AG04450 (cell line): ENCODE data around the gene MICAL1. TPM values are rescaled to one million over a fixed set of nuclear protein-coding genes. Genes with fewer than 3 reads are reported as not detected.
A peak's percentile ranks its signal among the peaks of the same experiment; 100 is the strongest.

ENCODE experiments used
- CTCF ChIA-PET: fragments of 300-600, 350-600 bp; formaldehyde crosslinking; extraction: SDS; loops from one replicate; lab custom pipeline; 2022; ENCODE audit warnings: antibody characterized with exemption, inconsistent platforms; lab: Charles Lee
- POLR2A ChIA-PET: fragments of 350-600 bp; formaldehyde crosslinking; extraction: SDS; loops from one replicate; lab custom pipeline; 2021; ENCODE audit warnings: antibody characterized with exemption, inconsistent platforms; lab: Yijun Ruan, JAX
- DNase-seq: peaks from one replicate; pipeline ENCODE4 v3.0.0-alpha.2; 2011; ENCODE audit warnings: low read depth, low spot score
- H3K27ac ChIP-seq: one replicate; pipeline ENCODE4 v1.5.1; 2012; ENCODE audit warnings: low read depth, low read length, control low read depth
- H3K27me3 ChIP-seq: one replicate; pipeline ENCODE4 v1.6.0; 2012; ENCODE audit warnings: low read length; ENCODE audit not compliant: control insufficient read depth, insufficient read depth
- H3K4me3 ChIP-seq: 2 replicates; pipeline ENCODE4 v1.5.1; 2011; ENCODE audit warnings: mild to moderate bottlenecking, low read depth, low read length, control low read depth
- H3K9me3 ChIP-seq: 2 replicates; pipeline ENCODE4 v1.5.1; 2012; ENCODE audit warnings: low read length; ENCODE audit not compliant: control insufficient read depth, insufficient read depth
- CTCF ChIP-seq: IDR thresholded peaks from 2 replicates; pipeline ENCODE4 v1.5.1; 2011; ENCODE audit warnings: low read depth, low read length, control low read depth, inconsistent platforms
- polyA plus RNA-seq: library from polyadenylated mRNA; depleted of rRNA; stranded (reverse); fragments of >200 nt; gene quantifications from 2 replicates; pipeline ENCODE4 v1.2.3, GENCODE V29; 2011

The MICAL1 gene
- polyA plus RNA-seq, 1 experiment = 40.9 TPM

GRCh38 chr6:109440331-109441068 lies 15.1 kb downstream of the MICAL1 start, which contains the start of the genes PPIL6 and SMPD2:
TSS of gene PPIL6 (minus strand) at chr6:109440628. CDS start at chr6:109440590, 38 bp downstream.
TSS of gene SMPD2 (plus strand) at chr6:109440724. CDS start at chr6:109441122, 398 bp downstream.
- CTCF ChIA-PET = interaction anchor here (0.6 to 1.8 kb wide), 11 partner anchors 11 to 1501 kb away, joined by 3 to 6 read pairs (median 4); partner anchors contain the start of gene MICAL1
- peak within 1 kb of the TSS; percentile 79 for H3K27ac ChIP-seq
- TF ChIP-seq CTCF = peak; percentile 33
- POLR2A ChIA-PET = interaction anchor here (0.9 to 1.4 kb wide), 8 partner anchors 9 to 346 kb away, joined by 3 to 16 read pairs (median 4); partner anchors contain the start of genes CD164, CEP57L1, MICAL1 and SESN1
- DNase-seq = peak; percentile 58
- peak within 1 kb of the TSS; percentile 83 for H3K4me3 ChIP-seq
- no peaks in the 10 kb centered on the region for H3K27me3 ChIP-seq
- H3K9me3 ChIP-seq = no peaks in the 10 kb centered on the region; the same call in 1 of the 2 replicates

- POLR2A ChIA-PET = no interaction called here
- no peak for TF ChIP-seq CTCF
- no peak overlapping the region for H3K4me3 ChIP-seq
- CTCF ChIA-PET = no interaction called here
- no peak for DNase-seq
- H3K27ac ChIP-seq = no peak overlapping the region
- no peaks in the 10 kb centered on the region; the same call in 1 of the 2 replicates for H3K9me3 ChIP-seq
- H3K27me3 ChIP-seq = peaks cover 5% of the 10 kb centered on the region
Measured at GRCh38 chr6:109436041-109436440, 19.5 kb downstream of the MICAL1 start.

GRCh38 chr6:109434456-109434855 lies 21.1 kb downstream of the MICAL1 start:
- no peak for TF ChIP-seq CTCF
- no peaks in the 10 kb centered on the region for H3K9me3 ChIP-seq
- ChIA-PET POLR2A (no interaction called here), CTCF (no interaction called here)
- DNase-seq = no peak
- H3K27ac ChIP-seq = no peak overlapping the region
- H3K27me3 ChIP-seq = peaks cover 5% of the 10 kb centered on the region
- H3K4me3 ChIP-seq = no peak overlapping the region

GRCh38 chr6:109429496-109429895 lies 26.1 kb downstream of the MICAL1 start:
- Histone ChIP-seq H3K27ac (no peak overlapping the region), H3K4me3 (no peak overlapping the region), H3K27me3 (peaks cover 5% of the 10 kb centered on the region), H3K9me3 (no peaks in the 10 kb centered on the region)
- TF ChIP-seq CTCF = no peak
- POLR2A ChIA-PET = interaction anchor here (0.8 to 1.0 kb wide), 2 partner anchors 11 to 47 kb away, joined by 4 to 7 read pairs; partner anchors contain the start of genes CD164, PPIL6 and SMPD2
- DNase-seq = no peak
- CTCF ChIA-PET = no interaction called here
